Fibroblast of villous mesenchyme (primary cell): ENCODE results near the gene TFAP2B. TPM values are rescaled to one million over a fixed set of nuclear protein-coding genes. Genes with fewer than 3 reads are reported as not detected.

Experiments
- DNase-seq: peaks from one replicate; pipeline ENCODE4 v3.0.0-alpha.2; 2010; ENCODE audit warnings: low read depth
- H3K4me3 ChIP-seq: 2 replicates; pipeline ENCODE4 v1.5.1; 2011; ENCODE audit warnings: low read depth, mild to moderate bottlenecking, low read length
- CTCF ChIP-seq: IDR thresholded peaks from 2 replicates; pipeline ENCODE4 v1.5.1; 2012; ENCODE audit warnings: low read depth, mild to moderate bottlenecking, low read length; ENCODE audit not compliant: insufficient read depth
- total RNA-seq: library from RNA; depleted of rRNA; stranded (reverse); fragments of >200 nt; gene quantifications from 2 replicates; pipeline ENCODE4 v1.2.3, GENCODE V29; 2012

TFAP2B gene
- total RNA-seq, 1 donor = not detected

GRCh38 chr6:50818020-50818419 lies 651 bp upstream of the TFAP2B start:
- H3K4me3 ChIP-seq = no peak overlapping the region
- no peak for TF ChIP-seq CTCF
- DNase-seq = no peak

- TF ChIP-seq CTCF = no peak
- no peak overlapping the region for H3K4me3 ChIP-seq
- no peak for DNase-seq
These were observed 814 bp downstream of the TFAP2B start for GRCh38 chr6:50819466-50819903.

GRCh38 chr6:50819904-50820868 lies 1.5 kb downstream of the TFAP2B start:
- DNase-seq = no peak
- H3K4me3 ChIP-seq = no peak overlapping the region
- no peak for TF ChIP-seq CTCF

- no peak overlapping the region for H3K4me3 ChIP-seq
- no peak for TF ChIP-seq CTCF
- DNase-seq = no peak
These were observed 2.2 kb downstream of the TFAP2B start for GRCh38 chr6:50820869-50821264.

GRCh38 chr6:50821441-50822077 lies 2.9 kb downstream of the TFAP2B start:
- no peak overlapping the region for H3K4me3 ChIP-seq
- no peak for TF ChIP-seq CTCF
- no peak for DNase-seq

- DNase-seq = peak; percentile 0
- no peak overlapping the region for H3K4me3 ChIP-seq
- no peak for TF ChIP-seq CTCF
These were observed 3.4 kb downstream of the TFAP2B start for GRCh38 chr6:50822078-50822476.
